Vagina (tissue), 2 donors: Measurements from ENCODE around the gene PHACTR4. TPM values are rescaled to one million over a fixed set of nuclear protein-coding genes. Genes with fewer than 3 reads are reported as not detected.
"Not testable (repeated sequence)": the region's sequence is repeated elsewhere in the genome, so short reads cannot be mapped to it uniquely, and the experiment has no call there.

Source experiments
- DNase-seq, 2 donors: peaks; one replicate each; pipeline ENCODE4 v3.0.0-alpha.2; 2017; ENCODE audit errors: extremely low spot score in 2 of 2
- H3K27ac ChIP-seq: fragments of 200-600 bp; sonication (generic); one replicate; pipeline ENCODE4 v1.5.1; 2019
- H3K27me3 ChIP-seq: fragments of 200-600 bp; sonication (generic); one replicate; pipeline ENCODE4 v1.5.1; 2019
- H3K36me3 ChIP-seq, 2 donors: fragments of 200-600 bp; sonication (generic); one replicate each; pipeline ENCODE4 v1.5.1; 2017 to 2019
- H3K4me1 ChIP-seq: fragments of 200-600 bp; sonication (generic); one replicate; pipeline ENCODE4 v1.5.1; 2019
- H3K4me3 ChIP-seq, 2 donors: fragments of 200-600 bp; sonication (generic); 1 replicate in 1 of 2; 2 replicates in 1 of 2; pipeline ENCODE4 v1.5.1; 2016 to 2019
- H3K9me3 ChIP-seq: fragments of 200-600 bp; sonication (generic); one replicate; pipeline ENCODE4 v1.5.1; 2019
- POLR2A ChIP-seq, 2 donors: fragments of 450-650 bp; IDR thresholded peaks; one replicate each; pipeline ENCODE4 v1.6.1; 2017; ENCODE audit warnings: antibody characterized with exemption in 2 of 2, mild to moderate bottlenecking in 2 of 2, moderate library complexity in 2 of 2
- POLR2AphosphoS5 ChIP-seq, 2 donors: sonication (generic); formaldehyde crosslinking; IDR thresholded peaks; one replicate each; pipeline ENCODE4 v1.9.0; 2017; ENCODE audit warnings: antibody characterized with exemption in 2 of 2, mild to moderate bottlenecking in 2 of 2, low read depth in 1 of 2; ENCODE audit not compliant: insufficient read depth in 1 of 2
- intact Hi-C: fragments of 100-400 bp; cut with DNase I; formaldehyde crosslinking; loops from one replicate; pipeline ENCODE4 v1.15.1; 2023
- total RNA-seq: library from RNA; depleted of rRNA; stranded (reverse); fragments of >200 nt; gene quantifications from one replicate; pipeline ENCODE4 v1.2.3, GENCODE V29; 2016
- TF ChIP-seq, protein P1 (sequence below), 3 experiments: fragments of 450-650 bp in 2 of 3; fragments of 200-600 bp in 1 of 3; sonication (generic) in 1 of 3; IDR thresholded peaks; one replicate each; pipeline ENCODE4 v1.5.1; 2017 to 2019; ENCODE audit warnings: antibody characterized with exemption in 3 of 3, mild to moderate bottlenecking in 2 of 3, moderate library complexity in 2 of 3

PHACTR4 gene
- total RNA-seq, 1 donor from 2014 or later: 28.7 TPM

DNA sequence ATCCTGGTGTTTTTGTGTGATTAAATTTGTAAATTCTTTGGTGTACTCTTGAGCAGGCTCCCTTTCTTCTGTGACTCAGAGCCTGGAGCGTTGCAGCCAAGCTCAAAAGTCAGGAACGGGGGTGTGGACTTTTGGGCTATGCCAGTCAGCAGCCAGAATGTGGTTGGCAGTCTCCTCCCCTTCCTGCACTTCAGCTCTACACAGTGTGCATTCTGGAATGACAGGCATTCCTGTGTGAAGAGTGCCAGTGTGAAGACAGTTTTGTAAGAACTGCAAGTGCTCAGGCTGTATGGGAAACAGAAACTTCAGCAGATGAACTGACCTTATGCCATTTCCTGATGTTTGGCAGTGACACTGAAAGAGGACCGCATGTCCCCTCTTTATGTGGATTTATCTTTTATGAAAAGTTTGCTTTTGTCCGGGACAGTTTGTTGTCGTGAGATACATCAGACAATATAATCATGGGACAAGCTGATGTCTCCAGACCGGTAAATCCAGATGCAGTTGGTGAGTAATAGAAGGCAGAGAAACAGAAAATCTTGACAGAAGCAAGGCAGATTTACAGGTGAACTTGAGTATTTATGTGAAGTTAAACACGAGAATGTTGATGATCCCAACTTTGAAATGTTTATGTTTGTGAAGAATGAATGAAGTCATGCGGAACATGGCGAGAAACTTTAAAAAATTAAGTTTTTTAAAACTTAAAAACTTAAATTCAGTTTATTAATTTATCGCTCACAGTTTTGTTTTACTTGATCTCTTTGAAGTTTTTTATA is 68.6 kb downstream of the PHACTR4 start:
- TF ChIP-seq, protein P1, sequence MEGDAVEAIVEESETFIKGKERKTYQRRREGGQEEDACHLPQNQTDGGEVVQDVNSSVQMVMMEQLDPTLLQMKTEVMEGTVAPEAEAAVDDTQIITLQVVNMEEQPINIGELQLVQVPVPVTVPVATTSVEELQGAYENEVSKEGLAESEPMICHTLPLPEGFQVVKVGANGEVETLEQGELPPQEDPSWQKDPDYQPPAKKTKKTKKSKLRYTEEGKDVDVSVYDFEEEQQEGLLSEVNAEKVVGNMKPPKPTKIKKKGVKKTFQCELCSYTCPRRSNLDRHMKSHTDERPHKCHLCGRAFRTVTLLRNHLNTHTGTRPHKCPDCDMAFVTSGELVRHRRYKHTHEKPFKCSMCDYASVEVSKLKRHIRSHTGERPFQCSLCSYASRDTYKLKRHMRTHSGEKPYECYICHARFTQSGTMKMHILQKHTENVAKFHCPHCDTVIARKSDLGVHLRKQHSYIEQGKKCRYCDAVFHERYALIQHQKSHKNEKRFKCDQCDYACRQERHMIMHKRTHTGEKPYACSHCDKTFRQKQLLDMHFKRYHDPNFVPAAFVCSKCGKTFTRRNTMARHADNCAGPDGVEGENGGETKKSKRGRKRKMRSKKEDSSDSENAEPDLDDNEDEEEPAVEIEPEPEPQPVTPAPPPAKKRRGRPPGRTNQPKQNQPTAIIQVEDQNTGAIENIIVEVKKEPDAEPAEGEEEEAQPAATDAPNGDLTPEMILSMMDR (IDR thresholded peaks at IDR 0.05): no peak
- TF ChIP-seq POLR2AphosphoS5 (IDR thresholded peaks at IDR 0.05; ENCODE audit: insufficient read depth in 1 of 2, low read depth in 1 of 2) (peak in 1 of 2 donors; percentile 81), POLR2A (IDR thresholded peaks at IDR 0.05) (peak in 1 of 2 donors; percentile 24)
- Histone ChIP-seq H3K9me3 (no peaks in the 10 kb centered on the region), H3K27ac (peak overlapping the region; percentile 70), H3K4me1 (peaks cover 36% of the 10 kb centered on the region), H3K4me3 (peak overlapping the region; percentile 3 to 32), H3K36me3 (no peaks in the 10 kb centered on the region), H3K27me3 (no peaks in the 10 kb centered on the region)
- DNase-seq: peak in 1 of 2 donors; percentile 87
- intact Hi-C loops: no loop called here

DNA sequence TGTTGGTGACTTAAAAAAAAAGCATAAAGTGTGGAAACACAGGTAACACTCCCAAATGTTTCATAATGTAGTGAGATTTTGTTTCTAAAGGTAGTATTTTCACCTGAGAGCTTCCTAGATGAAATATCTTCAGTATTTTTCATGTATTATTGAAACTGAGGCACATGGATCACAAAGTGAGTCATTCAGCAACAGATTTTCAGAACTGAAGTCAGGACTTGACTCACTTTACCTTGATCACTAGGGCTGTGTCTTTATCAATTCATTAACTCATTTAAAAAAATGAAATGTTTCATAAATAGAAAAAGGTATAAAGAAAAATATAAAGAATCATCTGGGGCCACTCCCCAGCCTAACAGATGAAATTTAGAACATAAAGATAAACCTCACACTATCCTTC is 69.8 kb downstream of the PHACTR4 start:
- intact Hi-C loops: no loop called here
- no peaks in the 10 kb centered on the region for H3K36me3 ChIP-seq
- TF ChIP-seq, protein P1 (IDR thresholded peaks at IDR 0.05): no peak
- TF ChIP-seq POLR2AphosphoS5 (IDR thresholded peaks at IDR 0.05; ENCODE audit: insufficient read depth in 1 of 2, low read depth in 1 of 2): no peak
- TF ChIP-seq POLR2A (IDR thresholded peaks at IDR 0.05): no peak
- H3K27me3 ChIP-seq: no peaks in the 10 kb centered on the region
- no peak for DNase-seq
- H3K27ac ChIP-seq: no peak overlapping the region
- H3K4me1 ChIP-seq: peaks cover 34% of the 10 kb centered on the region
- no peaks in the 10 kb centered on the region for H3K9me3 ChIP-seq
- peak overlapping the region in 1 of 2 donors; percentile 32 for H3K4me3 ChIP-seq

DNA sequence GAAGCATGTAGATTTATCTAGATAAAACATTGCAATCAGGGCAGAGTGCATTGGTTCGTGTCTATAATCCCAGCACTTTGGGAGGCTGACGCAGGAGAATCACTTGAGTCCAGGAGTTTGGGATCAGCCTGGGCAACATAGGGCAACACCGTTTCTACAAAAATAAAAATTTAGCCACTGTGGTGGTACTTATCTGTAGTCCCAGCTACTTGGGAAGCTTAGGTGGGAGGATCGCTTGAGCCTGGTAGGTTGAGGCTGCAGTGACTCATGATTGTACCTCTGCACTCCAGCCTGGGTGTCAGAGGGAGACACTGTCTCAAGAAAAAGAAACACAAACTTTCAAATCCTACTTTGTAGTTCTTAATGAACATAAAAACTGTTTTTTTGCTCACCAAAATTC is 72.1 kb downstream of the PHACTR4 start:
- Histone ChIP-seq H3K36me3 (no peaks in the 10 kb centered on the region), H3K27ac (no peak overlapping the region), H3K9me3 (no peaks in the 10 kb centered on the region), H3K4me3 (no peak overlapping the region), H3K4me1 (peaks cover 14% of the 10 kb centered on the region), H3K27me3 (no peaks in the 10 kb centered on the region)
- intact Hi-C loops: no loop called here
- no peak for DNase-seq
- TF ChIP-seq, protein P1 (IDR thresholded peaks at IDR 0.05): no peak
- TF ChIP-seq POLR2A (IDR thresholded peaks at IDR 0.05): no peak
- TF ChIP-seq POLR2AphosphoS5 (IDR thresholded peaks at IDR 0.05; ENCODE audit: insufficient read depth in 1 of 2, low read depth in 1 of 2): no peak

DNA sequence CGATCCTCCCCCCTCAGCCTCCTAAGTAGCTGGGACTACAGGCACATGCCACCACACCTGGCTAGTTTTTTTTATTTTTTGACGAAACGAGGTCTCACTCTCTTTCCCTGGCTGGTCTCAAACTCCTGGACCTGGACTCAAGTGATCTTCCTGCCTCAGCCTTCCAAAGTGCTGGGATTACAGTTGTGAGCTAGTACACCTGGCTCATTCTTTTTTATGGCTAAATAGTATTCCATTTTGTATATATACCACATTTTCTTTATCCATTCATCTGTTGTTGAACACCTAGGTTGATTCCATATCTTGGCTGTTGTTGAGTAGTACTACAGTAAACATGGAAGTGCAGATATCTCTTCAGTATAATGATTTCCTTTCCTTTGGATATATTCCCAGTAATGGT is 74.0 kb downstream of the PHACTR4 start:
- H3K4me3 ChIP-seq: no peak overlapping the region
- intact Hi-C loops: no loop called here
- H3K4me1 ChIP-seq: no peaks in the 10 kb centered on the region
- TF ChIP-seq POLR2AphosphoS5 (IDR thresholded peaks at IDR 0.05; ENCODE audit: insufficient read depth in 1 of 2, low read depth in 1 of 2): no peak
- TF ChIP-seq, protein P1 (IDR thresholded peaks at IDR 0.05): no peak
- no peak for TF ChIP-seq POLR2A (IDR thresholded peaks at IDR 0.05)
- H3K27me3 ChIP-seq: no peaks in the 10 kb centered on the region
- no peaks in the 10 kb centered on the region for H3K36me3 ChIP-seq
- no peaks in the 10 kb centered on the region for H3K9me3 ChIP-seq
- H3K27ac ChIP-seq: no peak overlapping the region
- DNase-seq: no peak

DNA sequence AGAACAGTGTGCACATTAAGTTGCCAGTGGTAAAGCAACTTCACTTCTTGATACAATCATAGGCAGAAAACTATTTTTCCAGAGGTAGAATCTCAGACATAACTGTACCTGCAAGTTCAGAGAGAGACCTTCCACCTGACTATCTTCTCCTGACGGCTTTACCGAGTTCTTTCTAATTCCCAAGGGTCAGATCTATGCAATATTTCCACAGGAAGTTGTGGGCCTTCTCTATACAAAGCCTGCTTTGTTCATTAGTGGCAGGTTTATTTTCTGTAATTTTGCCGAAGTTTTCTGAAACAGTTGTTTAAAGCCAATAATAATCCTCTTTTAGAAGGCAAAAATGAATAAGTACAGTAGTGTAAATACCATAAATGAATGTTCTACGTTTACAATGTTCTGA is 78.1 kb downstream of the PHACTR4 start:
- Histone ChIP-seq H3K4me1 (peaks cover 4% of the 10 kb centered on the region), H3K36me3 (no peaks in the 10 kb centered on the region), H3K27me3 (no peaks in the 10 kb centered on the region), H3K9me3 (no peaks in the 10 kb centered on the region), H3K4me3 (no peak overlapping the region), H3K27ac (no peak overlapping the region)
- DNase-seq: no peak
- intact Hi-C loops: no loop called here
- TF ChIP-seq, protein P1 (IDR thresholded peaks at IDR 0.05): no peak

DNA sequence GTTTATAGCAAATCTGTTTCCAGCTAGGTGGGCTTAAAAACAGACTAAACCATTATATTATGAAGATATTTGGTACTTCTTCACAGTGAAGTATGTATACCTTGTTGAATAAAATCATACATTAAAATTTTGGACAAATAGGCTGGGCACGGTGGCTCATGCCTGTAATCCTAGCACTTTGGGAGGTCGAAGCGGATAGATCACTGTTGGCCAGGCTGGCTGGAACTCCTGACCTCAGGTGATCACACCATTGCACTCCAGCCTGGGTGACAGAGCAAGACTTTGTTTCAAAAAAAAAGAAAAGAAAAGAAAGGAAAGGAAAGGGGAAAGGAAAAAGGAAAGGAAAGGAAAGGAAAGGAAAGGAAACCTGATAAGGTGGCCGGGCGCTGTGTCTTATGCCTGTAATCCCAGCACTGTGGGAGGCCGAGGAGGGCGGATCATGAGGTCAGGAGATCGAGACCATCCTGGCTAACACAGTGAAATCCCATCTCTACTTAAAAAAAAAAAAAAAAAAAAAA is 78.6 kb downstream of the PHACTR4 start:
- H3K4me3 ChIP-seq, H3K27me3 ChIP-seq, intact Hi-C loops, H3K36me3 ChIP-seq, DNase-seq, H3K4me1 ChIP-seq, H3K9me3 ChIP-seq, H3K27ac ChIP-seq: not testable (repeated sequence)
